ENCODE results near the gene ECI1. TPM values are rescaled to one million over a fixed set of nuclear protein-coding genes. Genes with fewer than 3 reads are reported as not detected.

The ECI1 gene
- total RNA-seq, 2 donors from 2014 or later = 29.1 to 51.1 TPM

DNA sequence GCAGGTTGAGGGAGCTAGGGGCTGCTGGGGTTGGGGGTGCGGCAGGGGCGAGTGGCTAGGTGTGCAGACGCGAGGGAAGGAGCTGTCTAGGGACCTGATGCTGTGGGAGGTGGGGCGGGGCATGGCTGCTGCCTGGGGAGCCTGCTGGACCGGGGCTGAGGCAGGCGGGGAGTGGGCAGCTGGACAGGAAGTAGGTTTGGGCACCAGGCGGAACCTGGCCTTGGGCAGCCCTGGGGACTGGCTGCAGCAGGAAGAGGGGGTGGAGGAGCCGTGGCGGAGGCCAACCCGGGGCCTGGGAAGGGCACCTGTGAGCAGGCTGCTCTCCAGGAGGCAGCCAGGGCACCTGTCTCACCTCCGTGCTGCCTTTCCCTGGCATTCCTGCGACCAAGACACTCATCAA lies 21.0 kb downstream of the ECI1 start:
- peaks cover 5 to 8% of the 10 kb centered on the region in 2 donors for H3K4me1 Mint-ChIP-seq (ENCODE audit: low read depth in 2 of 2)
- H3K27ac Mint-ChIP-seq = no peak overlapping the region
- no peak for ATAC-seq
- peaks cover 0 to 1% of the 10 kb centered on the region in 2 donors for H3K27me3 Mint-ChIP-seq
- H3K9me3 Mint-ChIP-seq = no peaks in the 10 kb centered on the region
- H3K36me3 Mint-ChIP-seq = no peaks in the 10 kb centered on the region
- H3K4me3 Mint-ChIP-seq = no peak overlapping the region
- no peak for DNase-seq (ENCODE audit: low spot score)

DNA sequence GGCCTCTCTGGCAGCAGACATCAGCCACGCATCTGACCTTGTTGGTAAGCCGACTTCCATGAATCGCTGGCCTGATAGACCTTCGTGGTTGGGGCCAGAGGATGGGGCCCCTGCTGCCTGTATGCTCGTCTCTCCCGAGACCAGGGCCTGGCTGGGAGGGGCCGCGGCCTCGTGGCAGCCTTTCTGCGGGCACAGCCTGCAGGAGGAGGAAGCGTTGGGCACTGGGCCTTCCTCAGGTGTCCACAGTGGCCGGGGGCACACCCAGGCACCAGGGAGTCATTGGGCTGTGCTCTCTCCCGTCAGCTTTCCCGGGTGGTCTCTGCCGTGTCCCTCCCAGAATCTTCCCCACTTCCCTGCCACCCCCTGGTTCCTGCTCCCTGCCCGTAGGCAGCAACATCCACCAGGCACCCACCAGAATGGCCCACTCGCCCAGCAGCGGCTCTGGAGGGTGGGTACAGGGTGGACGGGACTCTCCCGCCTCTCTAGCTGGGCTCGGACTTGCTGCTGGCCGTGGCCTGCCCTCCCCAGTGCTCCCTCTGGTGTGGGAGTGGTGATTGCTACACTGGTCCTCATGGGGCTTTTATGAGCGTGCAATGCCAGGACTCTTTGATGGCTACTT lies 21.6 kb downstream of the ECI1 start:
- H3K4me3 Mint-ChIP-seq = no peak overlapping the region
- H3K9me3 Mint-ChIP-seq = no peaks in the 10 kb centered on the region
- no peaks in the 10 kb centered on the region for H3K36me3 Mint-ChIP-seq
- peaks cover 5 to 11% of the 10 kb centered on the region in 2 donors for H3K4me1 Mint-ChIP-seq (ENCODE audit: low read depth in 2 of 2)
- DNase-seq (ENCODE audit: low spot score) (no peak), ATAC-seq (no peak)
- H3K27me3 Mint-ChIP-seq = no peaks in the 10 kb centered on the region
- H3K27ac Mint-ChIP-seq = no peak overlapping the region

DNA sequence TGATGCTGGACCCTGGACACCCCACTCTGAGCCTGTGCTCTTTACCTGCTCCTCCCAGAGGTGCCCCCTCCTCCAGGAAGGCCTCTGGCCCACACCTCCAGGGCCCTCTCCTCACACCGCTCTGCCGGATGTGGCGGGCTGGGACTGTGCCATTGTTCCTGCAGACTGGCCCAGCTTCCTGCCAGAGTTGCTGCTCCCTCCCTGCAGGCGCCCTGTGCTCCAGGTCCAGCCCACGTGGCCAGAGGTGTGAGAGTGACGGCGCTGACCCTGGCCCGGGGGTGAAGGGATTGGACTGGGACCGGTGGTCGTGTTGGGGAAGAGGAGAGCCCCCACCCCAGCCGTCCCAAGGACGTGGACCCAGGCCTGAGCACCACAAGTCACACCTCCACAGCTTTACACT lies 22.3 kb downstream of the ECI1 start:
- no peaks in the 10 kb centered on the region for H3K36me3 Mint-ChIP-seq
- no peak overlapping the region for H3K4me3 Mint-ChIP-seq

DNA sequence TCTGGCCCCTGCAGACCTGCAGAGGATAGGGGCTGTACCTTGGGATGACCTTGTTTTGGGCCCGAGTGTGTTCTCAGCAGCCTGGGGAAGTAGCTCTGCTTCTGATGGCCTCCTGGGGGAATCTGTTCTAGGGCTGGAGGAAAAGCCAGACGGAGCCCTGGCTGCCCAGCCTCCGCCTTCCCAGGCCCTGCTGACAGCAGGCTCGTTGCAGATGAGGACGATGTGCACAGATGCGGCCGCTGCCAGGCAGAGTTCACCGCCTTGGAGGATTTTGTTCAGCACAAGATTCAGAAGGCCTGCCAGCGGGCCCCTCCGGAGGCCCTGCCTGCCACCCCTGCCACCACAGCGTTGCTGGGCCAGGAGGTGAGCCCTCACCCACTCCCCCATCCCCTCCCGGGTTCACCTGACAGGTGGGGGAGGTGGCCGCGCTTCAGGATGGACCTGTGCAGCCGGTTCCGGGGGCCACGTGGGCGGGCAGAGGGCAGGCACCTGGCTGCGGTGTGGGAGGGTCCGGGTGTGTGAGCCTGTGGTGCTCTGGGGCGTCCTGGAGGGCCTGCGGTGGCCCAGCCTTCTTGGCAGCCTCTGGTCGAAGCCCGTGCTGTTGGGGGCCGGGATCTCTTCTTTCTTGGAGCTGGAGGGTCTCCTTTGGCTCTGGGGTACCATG lies 23.1 kb downstream of the ECI1 start:
- ATAC-seq (no peak), DNase-seq (ENCODE audit: low spot score) (no peak)
- H3K9me3 Mint-ChIP-seq = no peaks in the 10 kb centered on the region
- no peak overlapping the region for H3K27ac Mint-ChIP-seq
- H3K36me3 Mint-ChIP-seq = no peaks in the 10 kb centered on the region
- H3K4me1 Mint-ChIP-seq (ENCODE audit: low read depth in 2 of 2) = peaks cover 9 to 18% of the 10 kb centered on the region in 2 donors
- no peak overlapping the region for H3K4me3 Mint-ChIP-seq
- no peaks in the 10 kb centered on the region for H3K27me3 Mint-ChIP-seq

More for the DNA sequence above, 22.3 kb downstream of the ECI1 start:
- DNase-seq (ENCODE audit: low spot score) (no peak), ATAC-seq (no peak)
- H3K4me1 Mint-ChIP-seq (ENCODE audit: low read depth in 2 of 2) = peaks cover 9 to 18% of the 10 kb centered on the region in 2 donors
- no peaks in the 10 kb centered on the region for H3K9me3 Mint-ChIP-seq
- no peaks in the 10 kb centered on the region for H3K27me3 Mint-ChIP-seq
- H3K27ac Mint-ChIP-seq = no peak overlapping the region

DNA sequence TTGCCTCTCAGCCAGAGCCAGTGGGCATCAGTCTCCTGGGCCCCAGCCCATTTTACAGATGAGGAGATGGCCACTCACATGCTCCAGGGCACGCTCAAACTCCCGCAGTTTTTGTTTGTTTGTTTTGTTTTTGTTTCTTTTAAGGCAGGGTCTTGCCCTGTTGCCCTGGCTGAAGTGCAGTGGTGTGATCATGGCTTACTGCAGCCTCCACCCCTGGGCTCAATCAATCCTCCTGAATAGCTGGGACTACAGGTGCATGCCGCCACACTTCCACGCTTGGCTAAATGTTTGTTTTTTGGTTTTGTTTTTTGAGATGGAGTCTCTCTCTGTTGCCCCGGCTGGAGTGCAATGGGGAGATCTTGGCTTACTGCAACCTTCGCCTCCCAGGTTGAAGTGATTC lies 24.5 kb downstream of the ECI1 start:
- no peaks in the 10 kb centered on the region for H3K36me3 Mint-ChIP-seq
- no peaks in the 10 kb centered on the region for H3K27me3 Mint-ChIP-seq
- H3K4me3 Mint-ChIP-seq = no peak overlapping the region
- no peak for ATAC-seq
- no peaks in the 10 kb centered on the region for H3K9me3 Mint-ChIP-seq
- H3K4me1 Mint-ChIP-seq (ENCODE audit: low read depth in 2 of 2) = peaks cover 9 to 20% of the 10 kb centered on the region in 2 donors
- DNase-seq (ENCODE audit: low spot score) = no peak
- H3K27ac Mint-ChIP-seq = no peak overlapping the region

DNA sequence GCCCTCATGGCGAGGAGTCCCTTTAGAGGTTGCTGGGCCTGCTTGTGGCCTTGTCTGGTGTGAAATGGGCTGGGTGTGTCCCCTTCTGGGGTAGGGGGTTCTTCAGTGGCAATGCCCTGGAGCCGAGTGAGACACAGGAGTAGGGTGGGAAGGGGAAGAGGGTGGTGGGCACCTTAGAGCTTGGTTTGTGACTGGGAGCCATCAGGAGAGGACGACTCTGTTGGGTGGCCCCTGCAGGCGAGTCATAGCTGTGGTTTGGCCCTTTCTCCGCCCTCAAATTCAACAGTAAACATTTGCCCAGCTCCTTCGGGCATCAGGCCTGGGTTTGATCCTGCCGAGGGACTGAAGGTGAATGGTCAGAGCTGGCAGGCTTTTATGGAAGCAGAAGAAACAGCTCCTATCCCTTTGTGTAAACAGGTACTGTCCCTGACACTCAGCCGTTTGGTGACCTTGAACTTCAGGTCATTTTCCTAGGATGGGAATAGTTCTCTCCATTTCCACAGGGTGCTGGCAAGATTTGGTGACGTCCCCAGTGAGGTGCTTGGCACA lies 25.1 kb downstream of the ECI1 start:
- Mint-ChIP-seq H3K4me3 (peak overlapping the region; percentile 12), H3K4me1 (ENCODE audit: low read depth in 2 of 2) (peaks cover 9 to 20% of the 10 kb centered on the region in 2 donors), H3K9me3 (no peaks in the 10 kb centered on the region), H3K36me3 (no peaks in the 10 kb centered on the region), H3K27ac (peak overlapping the region in 1 of 2 donors; percentile 50), H3K27me3 (no peaks in the 10 kb centered on the region)
- ATAC-seq (no peak), DNase-seq (ENCODE audit: low spot score) (no peak)

DNA sequence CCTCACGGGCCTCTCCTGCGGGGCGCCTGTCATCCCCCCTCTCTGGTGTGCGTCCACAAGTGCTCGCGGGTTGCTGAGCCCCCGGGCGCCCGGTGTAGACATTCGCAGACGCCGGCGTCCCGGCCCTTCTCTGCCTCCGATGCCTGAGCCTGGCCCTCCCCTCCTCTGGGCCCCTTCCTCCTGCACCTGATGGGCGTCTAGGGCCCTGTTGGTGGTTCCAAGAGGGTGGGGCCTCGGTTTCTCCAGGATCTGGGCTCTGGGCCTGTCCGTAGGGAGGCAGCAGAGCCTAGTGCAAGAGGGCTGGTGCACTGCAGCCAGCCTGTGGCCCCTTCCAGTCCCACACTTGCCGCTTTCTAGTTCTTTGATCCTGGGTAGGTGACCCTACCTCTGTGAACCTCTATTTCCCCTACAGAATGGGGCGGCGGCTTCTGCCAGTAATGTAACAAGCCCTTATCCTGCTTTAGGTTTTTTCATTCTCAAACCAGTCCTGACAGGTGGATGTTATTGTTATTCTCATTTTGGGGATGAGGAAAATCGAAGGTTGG lies 27.4 kb downstream of the ECI1 start:
- Mint-ChIP-seq H3K4me1 (ENCODE audit: low read depth in 2 of 2) (peaks cover 9 to 20% of the 10 kb centered on the region in 2 donors), H3K4me3 (peak overlapping the region; percentile 84), H3K9me3 (no peaks in the 10 kb centered on the region), H3K27ac (peak overlapping the region; percentile 46 to 72), H3K36me3 (no peaks in the 10 kb centered on the region), H3K27me3 (no peaks in the 10 kb centered on the region)
- DNase-seq (ENCODE audit: low spot score) (no peak), ATAC-seq (peak; percentile 0 to 24)

DNA sequence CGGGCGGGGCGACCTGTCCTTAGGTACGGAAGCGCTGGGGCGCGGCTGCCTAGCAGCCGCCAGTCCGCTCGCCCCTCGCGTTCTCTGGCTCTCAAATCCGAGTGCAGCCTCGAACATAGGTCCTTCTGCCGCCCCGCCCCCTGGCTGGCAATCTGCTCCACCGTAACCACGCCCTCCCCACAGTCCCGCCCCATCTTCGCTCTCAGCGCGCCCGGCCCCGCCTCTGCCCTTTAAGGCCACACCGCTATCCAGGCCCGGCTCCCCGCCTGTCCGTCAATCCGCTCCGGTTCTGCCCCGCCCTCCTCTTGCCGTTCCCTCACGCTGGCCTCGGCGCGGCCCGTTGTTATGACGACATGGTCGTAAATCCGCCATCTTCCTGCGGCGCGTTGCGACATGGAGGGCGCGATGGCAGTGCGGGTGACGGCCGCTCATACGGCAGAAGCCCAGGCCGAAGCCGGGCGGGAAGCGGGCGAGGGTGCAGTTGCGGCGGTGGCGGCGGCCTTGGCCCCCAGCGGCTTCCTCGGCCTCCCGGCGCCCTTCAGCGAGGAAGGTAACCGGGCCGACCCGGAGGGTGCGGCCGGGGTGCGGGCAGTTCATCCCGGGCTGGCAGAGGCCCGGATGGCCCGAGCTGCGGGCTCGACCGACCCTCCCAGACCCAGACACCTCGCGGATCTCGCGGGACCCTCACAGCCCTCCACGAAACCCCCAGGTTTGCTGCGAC lies 28.0 kb downstream of the ECI1 start, which contains the start of gene E4F1:
Gene E4F1, plus strand, starts transcription at position 371 of the 721 bp plus-strand sequence. Its CDS starts 23 bp downstream, at position 394.
- no peaks in the 10 kb centered on the region for H3K9me3 Mint-ChIP-seq
- H3K4me1 Mint-ChIP-seq (ENCODE audit: low read depth in 2 of 2) = peaks cover 9 to 20% of the 10 kb centered on the region in 2 donors
- peak within 1 kb of the TSS; percentile 46 to 72 for H3K27ac Mint-ChIP-seq
- peak within 1 kb of the TSS; percentile 84 for H3K4me3 Mint-ChIP-seq
- ATAC-seq = peak; percentile 99
- DNase-seq (ENCODE audit: low spot score) = peak; percentile 100
- H3K27me3 Mint-ChIP-seq = no peaks in the 10 kb centered on the region
- H3K36me3 Mint-ChIP-seq = no peaks in the 10 kb centered on the region

DNA sequence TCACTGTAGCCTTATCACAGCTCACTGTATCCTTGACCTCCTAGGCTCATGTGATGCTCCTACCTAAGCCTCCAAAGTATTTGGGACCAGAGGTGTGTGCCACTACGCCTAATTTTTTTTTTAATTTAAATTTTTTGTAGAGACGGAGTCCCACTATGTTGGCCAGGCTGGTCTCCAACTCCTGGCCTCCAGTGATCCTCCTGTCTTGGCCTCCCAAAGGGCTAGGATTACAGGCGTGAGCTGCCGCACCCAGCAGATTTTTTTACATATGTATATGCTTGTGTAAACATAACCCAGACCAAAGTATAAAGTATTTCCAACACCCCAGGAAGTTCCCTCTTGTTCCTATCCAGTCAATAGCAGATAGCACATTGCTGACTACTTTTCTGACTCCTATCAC lies 35.1 kb downstream of the ECI1 start:
- Mint-ChIP-seq H3K4me3 (peak overlapping the region; percentile 90), H3K9me3 (no peaks in the 10 kb centered on the region), H3K27ac (peak overlapping the region; percentile 82 to 84), H3K4me1 (ENCODE audit: low read depth in 2 of 2) (peaks cover 12 to 17% of the 10 kb centered on the region in 2 donors), H3K36me3 (no peaks in the 10 kb centered on the region), H3K27me3 (no peaks in the 10 kb centered on the region)
- no peak for DNase-seq (ENCODE audit: low spot score)
- ATAC-seq = no peak

DNA sequence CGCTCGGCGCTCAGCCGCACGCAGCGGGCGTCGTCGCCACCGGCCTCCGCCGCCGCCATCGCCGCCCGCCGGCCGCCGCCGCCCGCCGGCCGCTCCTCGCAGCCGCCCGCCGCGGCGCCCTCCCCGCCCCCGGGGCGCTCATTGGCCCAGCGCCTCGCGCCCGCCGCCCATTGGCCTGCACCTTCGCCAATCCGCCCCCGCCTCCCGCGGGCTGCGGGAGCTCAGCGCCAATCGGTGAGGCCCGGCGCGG lies 36.7 kb downstream of the ECI1 start, which contains the start of gene PGP:
Gene PGP, minus strand, starts transcription at position 122 of the 250 bp plus-strand sequence. Its CDS starts 63 bp downstream, at position 59.
- Mint-ChIP-seq H3K27ac (peak within 1 kb of the TSS; percentile 82 to 84), H3K9me3 (no peaks in the 10 kb centered on the region), H3K4me3 (peak within 1 kb of the TSS; percentile 90), H3K27me3 (no peaks in the 10 kb centered on the region), H3K36me3 (no peaks in the 10 kb centered on the region), H3K4me1 (ENCODE audit: low read depth in 2 of 2) (peaks cover 12 to 17% of the 10 kb centered on the region in 2 donors)
- DNase-seq (ENCODE audit: low spot score) (no peak), ATAC-seq (peak; percentile 95 to 96)

DNA sequence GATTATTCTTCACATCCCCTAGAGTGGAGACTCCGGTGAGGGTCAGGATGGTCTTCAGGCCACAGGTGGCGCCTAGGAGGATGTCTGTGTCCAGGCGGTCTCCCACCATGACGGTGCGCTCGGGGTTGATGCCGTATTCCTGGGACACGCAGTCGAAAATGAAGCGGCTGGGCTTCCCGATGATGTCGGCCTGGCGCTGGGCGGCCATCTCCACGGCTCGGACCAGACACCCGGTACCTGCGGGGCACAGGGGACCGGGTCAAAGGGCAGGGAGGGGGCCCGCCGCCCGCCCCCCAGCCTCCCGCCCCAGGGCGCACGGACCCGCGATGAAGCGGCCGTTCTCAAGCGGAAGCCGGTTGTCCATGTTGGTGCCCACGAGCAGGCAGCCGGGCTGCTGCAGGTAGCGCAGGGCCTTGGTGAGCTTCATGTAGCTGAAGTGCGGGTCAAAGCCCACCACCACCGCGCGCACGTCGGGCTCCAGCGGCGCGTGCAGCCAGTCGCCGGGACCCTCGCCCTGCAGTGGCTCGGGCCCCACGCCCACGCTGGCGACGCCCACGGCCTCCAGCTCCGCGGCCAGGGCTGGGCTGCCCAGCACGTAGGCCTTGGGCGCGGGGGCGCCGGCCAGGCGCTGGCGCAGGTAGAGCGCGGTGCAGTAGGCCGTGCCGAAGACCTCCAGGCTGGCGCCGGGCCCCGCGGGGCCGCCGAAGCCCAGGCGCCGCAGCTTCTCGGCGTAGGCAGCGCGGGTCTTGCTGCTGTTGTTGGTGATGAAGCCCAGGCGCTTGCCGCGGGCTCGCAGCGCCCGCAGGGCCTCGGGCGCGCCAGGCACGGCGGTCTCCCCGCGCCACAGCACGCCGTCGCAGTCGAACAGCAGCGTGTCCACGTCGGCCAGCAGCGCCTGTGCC lies 37.3 kb downstream of the ECI1 start:
- peak overlapping the region; percentile 84 for H3K4me3 Mint-ChIP-seq
- no peaks in the 10 kb centered on the region for H3K27me3 Mint-ChIP-seq
- DNase-seq (ENCODE audit: low spot score) = no peak
- H3K4me1 Mint-ChIP-seq (ENCODE audit: low read depth in 2 of 2) = peaks cover 12 to 17% of the 10 kb centered on the region in 2 donors
- ATAC-seq = no peak
- no peaks in the 10 kb centered on the region for H3K9me3 Mint-ChIP-seq
- no peaks in the 10 kb centered on the region for H3K36me3 Mint-ChIP-seq
- peak overlapping the region in 1 of 2 donors; percentile 43 for H3K27ac Mint-ChIP-seq

DNA sequence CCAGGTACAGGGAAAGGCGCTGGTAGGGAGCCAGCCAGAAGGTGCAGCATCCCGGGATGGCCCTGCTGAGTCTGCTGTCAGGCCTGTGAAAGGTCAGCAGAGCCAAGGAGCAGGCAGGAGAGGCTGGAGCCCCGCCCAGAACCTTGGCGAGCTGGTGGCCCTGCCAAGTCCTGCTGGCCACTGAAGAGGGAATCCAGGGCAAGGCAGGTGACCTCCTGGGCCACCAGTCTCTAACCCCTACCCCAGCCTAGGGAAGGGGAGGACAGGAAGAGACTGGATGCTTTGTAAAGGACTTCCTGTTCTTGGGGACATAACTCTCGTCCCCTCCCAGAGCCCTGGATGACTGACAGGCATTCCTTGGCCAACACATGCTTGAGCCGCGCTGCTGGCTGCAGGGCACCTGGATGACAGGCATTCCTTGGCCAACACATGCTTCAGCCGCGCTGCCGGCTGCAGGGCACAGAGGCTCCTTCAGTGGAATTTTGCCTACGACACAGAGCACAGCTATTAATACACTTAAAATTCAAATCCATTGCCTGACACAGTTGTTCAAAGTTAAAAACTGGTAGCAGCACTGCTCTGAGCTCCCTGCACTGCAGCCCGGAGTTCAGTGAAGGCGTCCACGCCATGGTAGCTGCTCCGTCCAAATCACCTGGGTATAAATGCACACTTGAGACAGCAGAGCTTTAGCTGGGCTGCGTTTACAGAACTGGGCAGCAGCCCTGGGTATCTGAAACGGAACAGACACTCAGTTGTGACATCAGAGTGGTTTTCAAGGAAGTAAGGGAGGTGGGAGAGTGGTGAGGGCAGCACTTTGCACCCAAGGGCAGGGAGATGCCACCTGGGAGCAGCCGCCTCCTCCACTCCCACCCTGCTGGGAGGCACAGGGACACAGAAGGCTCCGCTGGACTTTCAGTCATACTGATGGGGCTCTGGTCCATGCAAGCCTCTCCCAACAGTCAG lies 38.7 kb downstream of the ECI1 start:
- Mint-ChIP-seq H3K4me1 (ENCODE audit: low read depth in 2 of 2) (peaks cover 16 to 19% of the 10 kb centered on the region in 2 donors), H3K9me3 (no peaks in the 10 kb centered on the region), H3K27ac (peak overlapping the region in 1 of 2 donors; percentile 43), H3K4me3 (peak overlapping the region; percentile 84), H3K27me3 (no peaks in the 10 kb centered on the region), H3K36me3 (peaks cover 4% of the 10 kb centered on the region)
- ATAC-seq (no peak), DNase-seq (ENCODE audit: low spot score) (no peak)
